HG03135 (cell line): ENCODE measurements around the gene RBAK.
"Not testable (repeated sequence)": the region's sequence is repeated elsewhere in the genome, so short reads cannot be mapped to it uniquely, and the experiment has no call there.

ENCODE experiments used
- ATAC-seq: cut with Tn5 transposase; IDR thresholded peaks from one replicate; pipeline ENCODE4 v1.9.1; 2021; ENCODE audit warnings: mild to moderate bottlenecking, moderate library complexity; ENCODE audit not compliant: unreplicated experiment

Gene RBAK

GRCh38 chr7:5047127-5047526, 1.5 kb downstream of the RBAK start:
- not testable (repeated sequence) for ATAC-seq

GRCh38 chr7:5050676-5051075, 5.0 kb downstream of the RBAK start:
- no peak for ATAC-seq

DNA sequence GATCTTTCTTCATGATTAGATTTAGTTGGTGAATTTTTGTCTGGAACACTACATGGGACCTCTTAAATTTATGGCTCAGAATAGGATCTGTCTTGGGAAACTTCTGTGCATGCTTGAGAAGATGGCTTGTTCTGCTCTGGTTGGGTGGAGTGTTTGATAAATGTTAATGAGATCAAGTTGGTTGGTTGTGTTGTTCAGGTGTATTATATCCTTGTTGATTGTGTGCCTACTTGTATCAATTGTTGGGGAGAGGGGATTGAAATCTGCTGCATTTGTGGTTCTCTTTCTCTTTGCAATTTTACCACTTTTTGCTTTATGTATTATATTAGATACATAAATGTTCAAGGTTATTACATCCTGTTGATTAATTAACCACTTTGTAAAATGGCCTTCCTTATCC, 6.1 kb downstream of the RBAK start:
- ATAC-seq = not testable (repeated sequence)

DNA sequence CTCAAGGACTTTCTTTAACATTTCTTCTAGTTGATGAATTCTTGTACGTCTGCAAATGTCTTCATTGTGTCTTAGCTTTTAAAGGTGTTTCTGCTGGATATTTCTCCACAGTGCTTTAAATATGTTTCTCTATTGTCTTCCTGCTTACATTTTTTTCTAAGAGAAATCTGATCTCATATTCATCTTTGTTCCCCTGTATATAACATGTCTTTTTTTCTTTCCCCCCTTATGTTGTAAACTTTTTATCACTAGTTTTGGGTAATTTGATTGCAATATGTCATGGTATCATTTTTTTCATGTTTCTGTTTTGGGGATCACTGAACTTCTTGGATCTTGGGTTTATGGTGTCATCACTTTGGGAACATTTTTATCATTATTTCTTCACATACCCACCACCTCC, 7.5 kb downstream of the RBAK start:
- no peak for ATAC-seq

DNA sequence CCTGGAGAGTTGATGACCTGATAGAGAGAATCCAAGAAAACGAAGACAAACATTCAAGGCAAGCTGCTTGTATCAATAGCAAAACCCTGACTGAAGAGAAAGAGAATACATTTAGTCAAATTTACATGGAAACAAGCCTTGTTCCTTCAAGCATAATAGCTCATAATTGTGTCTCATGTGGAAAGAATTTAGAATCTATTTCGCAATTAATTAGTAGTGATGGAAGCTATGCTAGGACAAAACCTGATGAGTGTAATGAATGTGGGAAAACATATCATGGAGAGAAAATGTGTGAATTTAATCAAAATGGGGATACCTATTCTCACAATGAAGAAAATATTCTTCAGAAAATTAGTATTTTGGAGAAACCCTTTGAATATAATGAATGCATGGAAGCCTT, 18.0 kb downstream of the RBAK start:
- no peak for ATAC-seq

DNA sequence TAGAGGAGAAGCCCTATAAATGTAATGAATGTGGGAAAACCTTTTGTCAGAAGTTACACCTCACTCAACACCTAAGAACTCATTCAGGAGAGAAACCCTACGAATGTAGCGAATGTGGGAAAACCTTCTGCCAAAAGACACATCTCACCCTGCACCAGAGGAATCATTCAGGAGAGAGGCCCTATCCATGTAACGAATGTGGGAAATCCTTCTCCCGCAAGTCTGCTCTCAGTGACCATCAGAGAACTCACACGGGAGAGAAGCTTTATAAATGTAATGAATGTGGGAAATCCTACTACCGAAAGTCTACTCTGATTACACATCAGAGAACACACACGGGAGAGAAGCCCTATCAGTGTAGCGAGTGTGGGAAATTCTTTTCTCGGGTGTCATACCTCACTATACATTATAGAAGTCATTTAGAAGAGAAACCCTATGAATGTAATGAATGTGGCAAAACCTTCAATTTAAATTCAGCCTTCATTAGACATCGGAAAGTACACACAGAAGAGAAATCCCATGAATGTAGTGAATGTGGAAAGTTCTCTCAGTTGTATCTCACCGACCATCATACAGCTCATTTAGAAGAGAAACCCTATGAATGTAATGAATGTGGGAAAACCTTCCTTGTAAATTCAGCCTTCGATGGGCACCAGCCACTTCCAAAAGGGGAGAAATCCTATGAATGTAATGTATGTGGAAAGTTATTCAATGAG, 18.9 kb downstream of the RBAK start:
- ATAC-seq = no peak

DNA sequence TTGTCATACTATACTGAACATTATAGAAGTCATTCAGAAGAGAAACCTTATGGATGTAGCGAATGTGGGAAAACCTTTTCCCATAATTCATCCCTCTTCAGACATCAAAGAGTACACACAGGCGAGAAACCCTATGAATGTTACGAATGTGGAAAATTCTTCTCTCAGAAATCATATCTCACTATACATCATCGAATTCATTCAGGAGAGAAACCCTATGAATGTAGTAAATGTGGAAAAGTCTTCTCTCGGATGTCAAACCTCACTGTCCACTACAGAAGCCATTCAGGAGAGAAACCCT, 19.4 kb downstream of the RBAK start:
- no peak for ATAC-seq

GRCh38 chr7:5068521-5068920, 22.9 kb downstream of the RBAK start:
- no peak for ATAC-seq

GRCh38 chr7:5070206-5070605, 24.5 kb downstream of the RBAK start:
- no peak for ATAC-seq

DNA sequence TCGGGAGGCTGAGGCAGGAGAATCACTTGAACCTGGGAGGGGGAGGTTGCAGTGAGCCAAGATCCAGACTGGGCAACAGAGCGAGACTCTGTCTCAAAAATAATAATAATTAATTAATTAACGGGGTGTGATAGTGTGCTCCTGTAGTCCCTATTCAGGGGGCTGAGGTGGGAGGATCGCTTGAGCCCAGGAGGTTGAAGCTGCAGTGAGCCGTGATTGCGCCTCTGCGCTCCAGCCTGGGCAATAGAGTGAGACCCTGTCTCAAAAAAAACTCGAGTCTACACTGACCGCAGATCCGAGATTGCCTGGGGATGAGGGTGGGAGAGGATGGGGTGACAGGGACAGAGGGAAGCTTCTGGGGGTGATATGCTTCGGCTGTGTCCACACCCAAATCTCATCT, 29.5 kb downstream of the RBAK start:
- not testable (repeated sequence) for ATAC-seq

DNA sequence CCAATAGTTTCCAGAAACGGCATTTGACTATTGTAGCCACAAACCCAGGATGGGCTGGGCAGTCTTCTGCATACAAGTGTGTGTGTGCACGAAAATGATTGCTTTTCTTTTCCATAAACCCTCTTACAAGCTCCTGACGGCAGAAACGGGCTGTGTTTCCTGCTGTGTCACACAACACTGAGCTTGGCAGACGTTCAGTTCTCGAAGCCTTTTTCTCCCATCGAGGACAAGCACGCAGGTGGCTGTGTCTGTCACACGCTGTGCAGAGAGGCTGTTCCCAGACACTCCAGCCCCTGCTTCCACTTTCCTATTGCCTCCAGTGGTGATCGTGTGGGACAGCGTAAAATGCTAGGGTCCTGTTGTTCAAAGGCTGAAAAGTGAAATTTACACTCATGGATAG, 32.1 kb downstream of the RBAK start:
- ATAC-seq = no peak

DNA sequence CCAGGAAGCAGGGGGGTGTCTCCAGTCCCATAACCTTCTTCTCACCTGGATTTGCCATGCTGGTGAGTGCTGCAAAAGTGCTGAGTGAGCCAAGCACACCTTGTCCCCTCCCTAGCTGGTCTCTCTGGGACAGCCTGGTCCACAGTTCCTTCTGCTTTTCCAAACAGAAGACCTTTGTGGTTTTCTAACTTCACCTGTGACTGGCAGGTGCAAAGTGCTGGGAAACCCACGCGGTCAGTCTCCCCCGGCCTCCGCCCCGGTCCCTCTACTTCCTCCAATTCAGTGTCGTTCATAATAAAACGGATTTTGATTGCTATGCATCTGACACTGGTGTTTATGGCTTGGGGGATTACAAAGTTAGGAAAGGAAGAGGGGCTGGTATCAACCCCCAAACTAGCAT, 37.1 kb downstream of the RBAK start:
- ATAC-seq = no peak

- ATAC-seq = no peak
These were observed 37.7 kb downstream of the RBAK start for GRCh38 chr7:5083311-5083711.

DNA sequence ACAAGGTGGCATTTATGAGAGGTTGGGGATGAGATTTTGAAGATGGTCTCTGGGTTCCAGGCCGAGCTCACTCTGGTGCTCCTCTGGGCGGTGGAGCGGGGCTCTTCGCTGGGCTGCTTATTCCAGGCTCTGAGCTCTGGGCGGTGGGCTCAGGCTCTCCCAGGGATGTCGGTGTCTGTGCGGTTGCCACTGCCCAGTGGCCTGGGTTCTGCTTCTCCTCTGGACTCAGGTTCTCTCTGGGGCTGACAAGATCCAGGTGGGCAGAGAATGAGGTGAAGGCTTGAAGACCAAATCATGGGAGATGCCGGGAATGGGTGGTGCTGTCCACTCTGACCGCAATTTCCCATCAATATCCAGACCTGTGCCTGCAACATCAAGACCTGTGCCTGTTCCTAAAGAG, 40.6 kb downstream of the RBAK start:
- no peak for ATAC-seq

DNA sequence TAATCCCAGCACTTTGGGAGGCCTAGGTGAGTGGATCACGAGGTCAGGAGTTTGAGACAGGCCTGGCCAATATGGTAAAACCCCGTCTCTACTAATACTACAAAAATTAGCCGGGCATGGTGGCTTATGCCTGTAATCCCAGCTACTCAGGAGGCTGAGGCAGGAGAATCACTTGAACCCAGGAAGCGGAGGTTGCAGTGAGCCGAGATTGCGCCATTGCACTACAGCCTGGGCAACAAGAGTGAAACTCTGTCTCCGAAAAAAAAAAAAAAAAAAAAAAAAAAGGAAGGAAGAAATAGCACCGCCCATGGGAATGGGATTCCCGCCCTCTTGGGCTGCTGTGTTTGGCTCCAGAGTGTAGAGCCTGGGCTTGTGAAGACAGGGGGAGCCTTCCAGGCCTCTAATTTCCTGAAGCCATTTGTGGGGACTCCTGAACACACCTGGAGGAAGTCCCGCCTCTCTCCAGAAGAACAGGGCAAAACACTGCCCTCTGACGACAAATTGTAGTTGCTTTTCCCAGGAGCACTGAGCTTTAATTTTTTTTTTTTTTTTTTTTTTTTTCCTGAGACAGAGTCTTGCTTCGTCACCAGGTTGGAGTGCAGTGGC, 42.7 kb downstream of the RBAK start:
- ATAC-seq = not testable (repeated sequence)

DNA sequence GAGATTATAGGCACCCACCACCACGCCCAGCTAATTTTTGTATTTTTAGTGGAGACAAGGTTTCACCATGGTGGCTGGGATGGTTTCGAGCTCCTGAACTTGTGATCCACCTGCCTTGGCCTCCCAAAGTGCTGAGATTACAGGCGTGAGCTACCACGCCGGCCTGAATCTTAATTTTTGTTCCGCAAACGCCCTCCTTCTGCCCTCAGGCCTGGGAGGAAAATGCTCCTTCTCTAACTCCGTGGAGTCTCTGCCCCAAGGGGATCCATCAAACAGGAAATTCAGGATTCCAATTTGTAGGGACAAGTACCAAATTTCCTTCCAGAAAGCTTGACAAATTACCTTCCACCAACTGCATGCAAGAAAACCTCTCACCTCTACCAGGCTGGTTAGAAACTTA, 43.2 kb downstream of the RBAK start:
- no peak for ATAC-seq

GRCh38 chr7:5093948-5094347, 48.3 kb downstream of the RBAK start:
- ATAC-seq = no peak

DNA sequence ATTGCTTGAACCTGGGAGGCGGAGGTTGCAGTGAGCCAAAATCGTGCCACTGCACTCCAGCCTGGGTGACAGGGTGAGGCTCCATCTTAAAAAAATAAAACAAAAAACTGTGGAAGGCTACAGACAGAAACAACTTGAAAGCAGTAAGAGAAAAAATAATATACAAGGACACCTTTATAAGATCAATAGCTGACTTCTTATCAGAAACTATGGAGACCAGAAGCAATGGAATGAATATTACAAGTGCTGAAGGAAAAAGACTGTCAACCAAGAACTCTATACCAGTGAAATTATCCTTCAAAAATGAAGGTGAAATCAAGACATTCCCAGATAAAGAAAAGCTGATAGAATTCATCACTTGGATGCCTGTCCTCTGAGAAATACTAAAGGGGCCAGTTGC, 49.0 kb downstream of the RBAK start:
- ATAC-seq = no peak

- ATAC-seq = no peak
These were observed 70.7 kb downstream of the RBAK start for GRCh38 chr7:5116359-5116758.

DNA sequence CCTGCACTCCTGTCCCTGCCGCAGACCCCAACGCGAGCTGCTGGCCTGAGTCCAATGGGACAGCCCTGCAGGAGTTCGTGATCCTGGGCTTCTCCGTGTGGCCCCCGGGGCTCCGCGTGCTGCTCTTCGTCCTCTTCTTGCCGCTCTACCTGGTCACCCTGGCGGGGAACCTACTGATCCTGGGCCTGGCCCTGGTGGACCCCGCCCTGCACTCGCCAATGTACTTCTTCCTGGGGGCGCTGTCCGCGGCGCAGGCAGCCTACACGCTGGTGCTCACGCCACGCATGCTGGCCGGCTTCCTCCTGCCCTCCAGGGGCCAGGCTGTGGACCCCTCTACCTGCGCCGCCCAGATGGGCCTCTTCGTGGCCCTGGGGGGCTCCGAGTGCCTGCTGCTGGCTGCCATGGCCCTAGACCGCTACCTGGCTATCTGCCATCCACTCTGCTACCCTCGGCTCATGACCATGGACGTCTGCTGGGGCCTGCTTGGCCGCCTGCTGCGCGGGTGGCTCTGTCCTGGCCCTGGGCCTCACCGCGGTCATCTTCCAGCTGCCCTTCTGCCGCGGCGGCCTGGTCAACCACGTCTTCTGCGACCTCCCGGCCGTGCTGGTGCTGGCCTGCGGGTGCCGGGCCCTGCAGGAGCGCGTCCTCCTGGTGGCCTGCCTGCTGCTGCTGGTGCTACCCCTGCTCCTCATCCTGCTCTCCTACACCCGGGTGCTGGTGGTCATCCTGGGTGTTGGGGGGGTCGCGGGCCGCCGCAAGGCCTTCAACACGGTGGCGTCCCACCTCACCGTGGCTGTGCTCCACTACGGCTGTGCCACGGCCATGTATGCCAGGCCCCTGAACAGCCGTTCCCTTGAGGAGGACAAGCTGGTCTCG, 71.7 kb downstream of the RBAK start:
- ATAC-seq = no peak
